Right lobe of liver (tissue), 6 donors: ENCODE results near the gene CALD1. TPM values are rescaled to one million over a fixed set of nuclear protein-coding genes. Genes with fewer than 3 reads are reported as not detected.

Experiments
- ATAC-seq, 4 donors: fragments of 200-7000 bp; cut with Tn5 transposase; one replicate each; pipeline ENCODE4 v1.9.1; 2020; ENCODE audit warnings: mild to moderate bottlenecking in 4 of 4, moderate library complexity in 4 of 4
- DNase-seq, 3 donors: peaks; one replicate each; pipeline ENCODE4 v3.0.0-alpha.2; 2020
- H3K27ac ChIP-seq, 3 donors: fragments of 200-600 bp; one replicate each; pipeline ENCODE4 v1.8.0; 2022
- H3K27me3 ChIP-seq, 2 donors: fragments of 200-600 bp; one replicate each; pipeline ENCODE4 v1.8.0; 2022
- H3K36me3 ChIP-seq, 4 donors: fragments of 200-600 bp; sonication (generic) in 1 of 4; one replicate each; pipeline versions ENCODE4 v1.5.1 to v1.8.0; 2017 to 2022; ENCODE audit warnings: control low read depth in 1 of 4
- H3K4me1 ChIP-seq, 4 donors: fragments of 200-600 bp; sonication (generic) in 1 of 4; one replicate each; pipeline versions ENCODE4 v1.5.1 to v1.8.0; 2017 to 2022; ENCODE audit warnings: control low read depth in 1 of 4
- H3K4me3 ChIP-seq, 3 donors: fragments of 200-600 bp; one replicate each; pipeline ENCODE4 v1.8.0; 2022
- H3K9me3 ChIP-seq, 4 donors: fragments of 200-600 bp; sonication (generic) in 1 of 4; one replicate each; pipeline versions ENCODE4 v1.5.1 to v1.8.0; 2017 to 2022; ENCODE audit warnings: control low read depth in 1 of 4
- POLR2A ChIP-seq: fragments of 450-650 bp; IDR thresholded peaks from one replicate; pipeline ENCODE4 v1.6.1; 2017; ENCODE audit warnings: antibody characterized with exemption, mild to moderate bottlenecking
- WGBS: methylation state at CpG from one replicate; pipeline ENCODE4 v1.1.6; 2018; ENCODE audit warnings: low coverage, low lambda C conversion rate; ENCODE audit not compliant: insufficient coverage; ENCODE audit errors: missing lambda C conversion rate; 5-methylcytosine and 5-hydroxymethylcytosine counted together
- intact Hi-C, 2 donors: fragments of 100-400 bp; cut with DNase I; formaldehyde crosslinking; loops; one replicate each; pipeline versions ENCODE4 v1.11.2 to v1.14.1; 2022
- total RNA-seq, 6 experiments: library from RNA; depleted of rRNA in 2 of 6; stranded (reverse); fragments of >200 nt in 2 of 6; fragmentation: NEBNext Ultra II Directional in 3 of 6; extraction: Animal tissue kit (Norgen Biotek cat#: 25700) in 3 of 6; gene quantifications; one replicate each; pipeline versions ENCODE4 v1.1.0 to v1.2.4, GENCODE V29; 2016 to 2023
- TF ChIP-seq, protein P1 (sequence below), 4 donors: fragments of 200-600 bp in 3 of 4; fragments of 450-650 bp in 1 of 4; IDR thresholded peaks; one replicate each; pipeline versions ENCODE4 v1.5.1 to v1.8.0; 2016 to 2022; ENCODE audit warnings: antibody characterized with exemption in 4 of 4, mild to moderate bottlenecking in 2 of 4
- donor health status: DM: no; HTN: yes; CAD: no.
- donor health status: DM: no; HTN: no; CAD: no.
- donor health status: DM: no; HTN: no; CAD: no.
- donor health status: DM: no; HTN: yes; CAD: no.
- donor health status: DM: no; HTN: yes; CAD: no.

CALD1 gene
- total RNA-seq, 6 experiments from 2014 or later: 110 to 181 (median 131) TPM

DNA sequence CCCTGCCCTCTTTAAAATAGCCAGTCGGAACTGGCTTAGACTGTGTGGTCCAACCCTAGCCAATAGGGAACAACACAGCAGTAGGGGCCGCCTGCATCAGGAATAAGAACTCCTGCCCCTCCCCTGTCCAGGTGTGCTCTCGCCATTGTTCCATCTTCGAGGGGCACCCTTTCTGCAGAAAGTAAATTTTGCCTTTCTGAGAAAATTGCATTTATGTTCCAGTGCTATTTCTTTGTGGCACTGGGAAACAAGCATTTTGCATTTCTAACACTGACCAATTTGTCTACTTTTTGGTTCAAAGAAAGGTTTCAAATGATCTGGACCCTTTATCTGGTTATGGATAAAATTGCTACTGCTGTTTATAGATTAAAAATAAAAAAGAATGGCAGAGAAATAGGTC lies 116.6 kb downstream of the CALD1 start:
- Histone ChIP-seq H3K27me3 (no peaks in the 10 kb centered on the region), H3K9me3 (no peaks in the 10 kb centered on the region), H3K27ac (no peak overlapping the region), H3K4me3 (no peak overlapping the region), H3K4me1 (peaks cover 0 to 45% (median 16%) of the 10 kb centered on the region in 4 donors), H3K36me3 (no peaks in the 10 kb centered on the region)
- DNase-seq: no peak
- intact Hi-C loops: no loop called here
- WGBS: 95% methylated on average over 4 of the region's 4 CpGs
- no peak for TF ChIP-seq POLR2A
- TF ChIP-seq, protein P1, sequence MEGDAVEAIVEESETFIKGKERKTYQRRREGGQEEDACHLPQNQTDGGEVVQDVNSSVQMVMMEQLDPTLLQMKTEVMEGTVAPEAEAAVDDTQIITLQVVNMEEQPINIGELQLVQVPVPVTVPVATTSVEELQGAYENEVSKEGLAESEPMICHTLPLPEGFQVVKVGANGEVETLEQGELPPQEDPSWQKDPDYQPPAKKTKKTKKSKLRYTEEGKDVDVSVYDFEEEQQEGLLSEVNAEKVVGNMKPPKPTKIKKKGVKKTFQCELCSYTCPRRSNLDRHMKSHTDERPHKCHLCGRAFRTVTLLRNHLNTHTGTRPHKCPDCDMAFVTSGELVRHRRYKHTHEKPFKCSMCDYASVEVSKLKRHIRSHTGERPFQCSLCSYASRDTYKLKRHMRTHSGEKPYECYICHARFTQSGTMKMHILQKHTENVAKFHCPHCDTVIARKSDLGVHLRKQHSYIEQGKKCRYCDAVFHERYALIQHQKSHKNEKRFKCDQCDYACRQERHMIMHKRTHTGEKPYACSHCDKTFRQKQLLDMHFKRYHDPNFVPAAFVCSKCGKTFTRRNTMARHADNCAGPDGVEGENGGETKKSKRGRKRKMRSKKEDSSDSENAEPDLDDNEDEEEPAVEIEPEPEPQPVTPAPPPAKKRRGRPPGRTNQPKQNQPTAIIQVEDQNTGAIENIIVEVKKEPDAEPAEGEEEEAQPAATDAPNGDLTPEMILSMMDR (IDR thresholded peaks at IDR 0.05): no peak
- no peak for ATAC-seq

DNA sequence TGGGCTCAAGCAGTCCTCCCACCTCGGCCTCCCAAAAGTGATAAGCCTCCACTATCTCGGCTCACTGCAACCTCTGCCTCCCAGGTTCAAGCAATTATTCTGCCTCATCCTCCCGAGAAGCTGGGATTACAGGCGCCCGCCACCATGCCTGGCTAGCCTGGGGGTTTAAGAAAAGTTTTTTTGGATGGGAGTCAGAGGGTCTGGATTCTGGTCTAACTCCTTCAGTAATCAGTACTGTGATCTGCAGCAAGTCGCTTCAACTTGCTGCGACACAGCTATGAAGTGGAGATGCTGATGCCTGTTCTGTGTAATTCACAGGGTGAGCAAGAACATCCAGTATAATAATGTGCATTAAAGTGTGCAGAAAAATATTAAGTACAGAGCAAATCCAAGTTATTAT lies 118.5 kb downstream of the CALD1 start:
- intact Hi-C loops: no loop called here
- no peak for ATAC-seq
- no peaks in the 10 kb centered on the region for H3K27me3 ChIP-seq
- H3K4me3 ChIP-seq: no peak overlapping the region
- H3K27ac ChIP-seq: no peak overlapping the region
- no peak for DNase-seq
- H3K4me1 ChIP-seq: peaks cover 0 to 60% (median 22%) of the 10 kb centered on the region in 4 donors
- no peaks in the 10 kb centered on the region for H3K9me3 ChIP-seq
- TF ChIP-seq POLR2A: no peak
- TF ChIP-seq, protein P1 (IDR thresholded peaks at IDR 0.05): no peak
- 100% methylated on average over 4 of the region's 7 CpGs for WGBS
- H3K36me3 ChIP-seq: no peaks in the 10 kb centered on the region

DNA sequence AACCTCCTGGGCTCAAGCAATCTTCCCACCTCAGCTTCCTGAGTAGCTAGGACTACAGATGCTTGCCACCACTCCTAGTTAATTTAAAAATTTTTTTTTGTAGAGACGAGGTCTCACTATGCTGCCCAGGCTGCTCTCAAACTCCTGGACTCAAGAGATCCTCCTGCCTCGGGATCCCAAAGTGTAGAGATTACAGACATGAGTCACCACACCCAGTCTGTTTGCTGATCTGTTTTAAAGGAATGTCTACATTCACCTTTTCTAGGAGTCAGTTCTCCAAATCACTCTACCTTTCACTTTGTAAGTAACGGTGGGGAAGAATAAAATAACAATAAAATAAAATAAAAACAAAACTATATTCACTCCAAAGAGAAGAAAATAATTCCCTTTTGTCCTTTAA lies 120.3 kb downstream of the CALD1 start:
- 26% methylated on average over 3 of the region's 3 CpGs for WGBS
- no peak overlapping the region for H3K4me3 ChIP-seq
- no peak for TF ChIP-seq POLR2A
- TF ChIP-seq, protein P1 (IDR thresholded peaks at IDR 0.05): no peak
- peaks cover 0 to 61% (median 30%) of the 10 kb centered on the region in 4 donors for H3K4me1 ChIP-seq
- H3K9me3 ChIP-seq: no peaks in the 10 kb centered on the region
- ATAC-seq (peak in 2 of 4 donors; percentile 24 to 63), DNase-seq (no peak)
- H3K36me3 ChIP-seq: no peaks in the 10 kb centered on the region
- H3K27me3 ChIP-seq: no peaks in the 10 kb centered on the region
- intact Hi-C loops: no loop called here
- peak overlapping the region; percentile 82 to 93 (median 91) for H3K27ac ChIP-seq

DNA sequence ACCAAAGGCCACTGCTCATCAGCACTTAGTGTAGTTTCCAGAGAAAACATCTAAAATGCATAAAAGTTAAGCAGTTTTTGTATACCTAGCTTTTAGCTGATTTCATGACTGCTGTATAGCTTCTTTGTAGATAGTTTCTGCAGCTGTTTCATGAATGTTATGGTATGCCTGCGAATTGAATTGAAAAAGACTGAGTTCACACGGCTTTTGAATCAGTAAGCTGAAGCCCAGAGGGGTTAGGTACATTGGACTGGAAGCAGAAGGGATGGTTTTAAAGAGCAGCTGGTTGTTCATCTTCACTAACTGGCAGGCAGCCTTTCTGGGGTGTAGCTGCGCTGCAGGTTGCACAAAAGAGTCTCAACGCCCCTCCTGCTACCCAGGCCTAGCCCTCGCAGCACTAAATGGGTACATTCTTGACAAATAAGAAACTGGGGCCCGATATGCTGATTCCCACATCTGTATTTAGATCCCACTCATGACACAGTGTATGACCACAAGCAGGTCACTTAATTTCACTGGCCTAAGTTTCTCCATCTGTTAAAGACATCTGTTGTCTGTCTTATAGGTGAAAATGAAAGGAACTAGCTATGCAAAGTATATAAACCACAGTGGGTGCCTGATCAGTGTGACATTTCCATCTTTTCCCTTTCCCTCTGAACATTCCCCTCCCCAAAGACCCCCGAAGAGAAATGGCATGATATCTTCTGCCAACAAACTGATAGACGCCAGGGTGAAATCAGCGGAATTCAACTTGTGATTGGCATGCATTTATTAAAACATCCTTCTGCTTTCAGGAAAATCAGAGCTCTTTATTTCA lies 120.9 kb downstream of the CALD1 start:
- H3K4me3 ChIP-seq: no peak overlapping the region
- no peak for TF ChIP-seq POLR2A
- DNase-seq (no peak), ATAC-seq (no peak)
- H3K9me3 ChIP-seq: no peaks in the 10 kb centered on the region
- peak overlapping the region; percentile 82 to 93 (median 91) for H3K27ac ChIP-seq
- H3K36me3 ChIP-seq: no peaks in the 10 kb centered on the region
- intact Hi-C loops: no loop called here
- WGBS: 45% methylated on average over 6 of the region's 9 CpGs
- H3K4me1 ChIP-seq: peaks cover 0 to 67% (median 33%) of the 10 kb centered on the region in 4 donors
- no peaks in the 10 kb centered on the region for H3K27me3 ChIP-seq

DNA sequence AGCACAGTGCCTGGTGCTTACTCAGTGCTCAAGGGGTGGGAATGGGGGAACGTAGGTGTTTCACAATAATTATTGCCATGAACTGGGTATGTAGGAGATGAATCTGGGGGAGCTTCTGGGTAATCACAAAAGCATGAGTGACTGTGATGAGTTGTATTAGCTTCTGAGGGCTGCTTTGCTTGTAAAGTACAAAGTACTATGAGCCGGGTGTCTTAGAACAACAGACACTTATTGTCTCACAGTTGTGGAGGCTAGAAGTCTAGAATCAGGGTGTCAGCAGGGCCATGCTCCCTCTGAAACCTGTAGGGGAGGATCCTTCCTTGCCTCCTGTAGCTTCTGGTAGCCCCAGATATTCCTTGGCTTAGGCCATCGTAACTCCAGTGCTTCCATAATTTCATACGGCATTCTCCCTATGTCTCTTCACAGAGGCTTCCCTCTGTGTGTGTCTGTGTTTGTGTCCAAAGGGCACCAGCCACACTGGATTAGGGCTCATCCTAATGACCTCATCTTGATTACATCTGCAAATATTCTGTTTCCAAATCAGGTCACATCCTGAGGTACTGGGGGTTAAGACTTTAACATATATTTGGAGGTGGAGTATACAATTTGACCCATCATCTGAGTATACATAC lies 122.1 kb downstream of the CALD1 start:
- no peaks in the 10 kb centered on the region for H3K9me3 ChIP-seq
- intact Hi-C loops: no loop called here
- peaks cover 0 to 77% (median 35%) of the 10 kb centered on the region in 4 donors for H3K4me1 ChIP-seq
- peak overlapping the region; percentile 82 to 93 (median 91) for H3K27ac ChIP-seq
- peak overlapping the region in 2 of 3 donors; percentile 20 to 29 for H3K4me3 ChIP-seq
- TF ChIP-seq, protein P1 (IDR thresholded peaks at IDR 0.05): no peak
- TF ChIP-seq POLR2A: peak; percentile 87
- ATAC-seq (peak; percentile 77 to 93 (median 87)), DNase-seq (peak; percentile 45 to 78 (median 69))
- no peaks in the 10 kb centered on the region for H3K36me3 ChIP-seq
- 43% methylated on average over 3 of the region's 4 CpGs for WGBS
- no peaks in the 10 kb centered on the region for H3K27me3 ChIP-seq
